ELR (cell line): ENCODE data around the gene ZNF778.
A peak's percentile ranks its signal among the peaks of the same experiment; 100 is the strongest.
"Not testable (repeated sequence)": the region's sequence is repeated elsewhere in the genome, so short reads cannot be mapped to it uniquely, and the experiment has no call there.

Experiments
- DNase-seq: peaks from one replicate; pipeline ENCODE4 v3.0.0-alpha.2; 2015; ENCODE audit warnings: low read depth

Gene ZNF778

DNA sequence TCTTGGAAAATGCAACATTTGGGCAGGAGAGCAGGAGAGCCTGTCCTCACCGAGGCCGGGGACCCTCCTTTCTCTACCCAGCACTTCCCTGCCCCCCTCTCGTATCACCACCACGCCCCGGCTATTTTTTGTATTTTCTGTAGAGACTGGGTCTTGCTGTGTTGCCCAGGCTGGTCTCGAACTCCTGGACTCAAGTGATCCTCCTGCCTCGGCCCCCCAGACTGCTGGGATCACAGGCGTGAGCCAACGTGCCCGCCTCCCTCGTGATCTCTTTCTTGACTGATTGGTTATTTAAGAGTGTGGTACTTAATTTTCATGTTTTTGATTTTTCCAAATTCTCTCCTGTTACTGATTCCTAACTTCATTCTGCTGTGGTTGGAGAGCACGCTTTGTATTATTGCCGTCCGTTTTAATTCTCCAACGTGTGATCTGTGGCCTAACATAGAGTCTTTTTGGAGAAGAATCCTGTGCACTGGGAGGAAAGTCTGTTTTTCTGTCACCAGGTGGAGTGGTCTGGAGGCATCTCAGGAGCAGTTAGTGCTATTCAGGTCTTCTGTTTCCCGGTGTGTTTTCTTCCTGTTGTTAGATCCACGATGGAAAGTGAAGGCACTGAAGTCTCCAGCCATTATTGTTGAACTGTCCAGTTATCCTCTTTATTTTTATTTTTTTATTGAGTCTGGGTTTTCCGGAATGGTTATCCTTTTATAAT is 40.4 kb downstream of the ZNF778 start:
- DNase-seq: peak; percentile 29

DNA sequence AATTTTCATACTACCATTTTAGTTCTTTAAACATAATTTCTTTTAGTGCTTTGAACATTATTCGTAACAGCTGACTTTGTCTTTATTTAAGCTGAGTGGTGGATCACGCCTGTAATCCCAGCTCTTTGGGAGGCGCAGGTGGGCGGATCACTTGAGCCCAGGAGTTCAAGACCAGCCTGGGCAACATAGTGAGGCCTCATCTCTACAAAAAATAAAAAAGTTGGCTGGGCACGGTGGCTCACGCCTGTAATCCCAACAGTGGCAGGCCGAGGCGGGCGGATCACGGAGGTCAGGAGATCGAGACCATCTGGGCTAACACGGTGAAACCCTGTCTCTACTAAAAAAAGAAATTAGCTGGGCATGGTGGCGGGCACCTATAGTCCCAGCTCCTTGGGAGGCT is 42.4 kb downstream of the ZNF778 start:
- not testable (repeated sequence) for DNase-seq

DNA sequence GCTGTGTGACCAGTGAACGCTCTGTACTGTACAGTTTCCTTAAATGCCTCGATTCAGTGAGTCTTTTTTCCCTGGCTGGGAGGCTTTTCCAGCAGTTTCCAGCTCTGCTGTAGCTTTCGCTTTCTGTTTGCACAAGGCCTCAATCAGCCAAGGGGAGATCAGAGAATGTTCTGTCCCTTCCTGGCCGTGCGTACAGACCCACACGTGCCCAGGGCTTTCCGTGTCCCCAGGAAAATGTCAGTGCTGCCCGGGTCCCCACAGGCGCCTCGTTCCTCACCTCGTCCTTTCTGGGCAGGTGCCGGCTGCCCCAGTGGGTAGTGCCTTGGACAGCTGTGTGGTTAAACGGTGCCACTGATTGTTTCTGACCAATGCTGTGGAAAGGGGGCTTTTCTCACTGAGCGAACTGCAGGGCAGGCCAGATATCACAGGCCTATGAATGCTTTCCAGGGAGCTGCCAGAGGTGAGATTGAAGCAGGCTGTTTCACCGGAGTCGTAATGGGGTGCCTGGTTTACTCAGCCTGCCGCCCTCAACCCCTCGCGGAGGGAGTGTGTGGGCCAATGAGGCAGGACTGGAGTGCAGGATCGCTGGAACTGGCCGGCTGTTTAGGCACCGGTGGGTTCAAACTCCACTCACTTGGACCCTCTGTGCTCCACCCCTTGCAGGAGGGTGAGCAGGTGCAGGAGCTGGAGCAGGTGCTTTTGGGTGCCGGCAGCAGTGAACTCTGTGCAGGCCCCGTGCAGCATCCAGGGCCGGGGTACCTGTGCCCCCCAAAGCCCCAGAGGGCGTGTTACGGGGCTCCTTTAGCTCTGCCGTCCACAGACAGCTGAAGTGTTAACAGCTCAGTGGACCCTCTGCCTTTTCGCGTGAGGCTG is 44.4 kb downstream of the ZNF778 start:
- peak; percentile 22 for DNase-seq

DNA sequence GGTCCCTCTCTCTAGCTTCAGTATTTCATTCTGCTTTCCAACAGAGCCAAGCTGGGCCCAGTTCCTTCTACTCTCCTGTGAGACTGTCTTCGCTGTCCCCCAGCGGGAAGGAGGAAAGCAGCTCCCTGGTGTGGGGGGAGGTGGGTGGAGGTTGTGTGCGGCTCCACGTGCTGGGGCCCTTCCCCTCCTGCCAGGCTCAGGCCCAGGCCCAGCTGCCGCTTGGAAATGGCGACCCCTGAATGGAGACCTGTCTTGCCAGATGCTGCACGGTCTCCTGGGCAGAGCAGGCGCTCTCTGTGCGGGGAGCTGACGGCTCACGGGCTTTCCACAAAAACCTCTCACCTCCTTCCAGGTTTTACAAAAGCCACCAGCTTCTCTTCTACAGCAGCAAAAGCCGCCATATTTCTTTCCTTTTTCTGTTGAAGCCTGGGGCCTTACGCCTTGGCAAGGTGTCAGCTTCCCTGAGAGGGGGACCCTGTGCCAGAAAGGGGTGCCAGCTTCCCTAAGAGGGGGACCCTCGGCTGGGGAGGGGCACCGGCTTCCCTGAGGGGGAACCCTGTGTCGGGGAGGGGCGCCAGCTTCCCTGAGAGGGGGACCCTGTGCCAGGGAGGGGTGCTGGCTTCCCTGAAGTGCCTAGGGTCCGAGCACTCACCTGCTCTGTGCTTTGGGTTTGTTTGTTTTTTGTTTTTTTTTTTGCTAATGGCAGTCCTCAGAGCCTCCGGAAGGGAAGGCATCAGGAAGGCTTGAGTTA is 47.5 kb downstream of the ZNF778 start:
- DNase-seq: no peak

DNA sequence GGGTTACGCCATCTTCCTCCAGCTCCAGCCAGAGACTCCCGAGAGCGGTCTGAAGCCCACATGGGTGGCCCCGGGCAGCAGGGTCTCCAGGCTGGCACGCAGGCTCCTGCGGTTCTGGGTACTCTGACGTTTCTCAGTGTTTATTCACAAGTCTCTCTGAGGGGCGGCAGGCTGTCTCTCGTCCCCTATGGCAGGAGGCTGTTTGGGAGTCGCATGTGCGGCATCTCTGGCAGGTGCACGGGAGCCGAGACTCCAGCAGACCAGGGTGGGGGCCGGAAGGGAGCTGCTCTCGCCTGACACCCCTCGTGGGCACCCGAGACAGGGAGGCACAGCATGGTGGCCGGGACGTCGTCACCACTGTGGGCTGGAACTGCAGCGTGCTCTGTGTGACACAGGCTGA is 48.1 kb downstream of the ZNF778 start:
- no peak for DNase-seq

DNA sequence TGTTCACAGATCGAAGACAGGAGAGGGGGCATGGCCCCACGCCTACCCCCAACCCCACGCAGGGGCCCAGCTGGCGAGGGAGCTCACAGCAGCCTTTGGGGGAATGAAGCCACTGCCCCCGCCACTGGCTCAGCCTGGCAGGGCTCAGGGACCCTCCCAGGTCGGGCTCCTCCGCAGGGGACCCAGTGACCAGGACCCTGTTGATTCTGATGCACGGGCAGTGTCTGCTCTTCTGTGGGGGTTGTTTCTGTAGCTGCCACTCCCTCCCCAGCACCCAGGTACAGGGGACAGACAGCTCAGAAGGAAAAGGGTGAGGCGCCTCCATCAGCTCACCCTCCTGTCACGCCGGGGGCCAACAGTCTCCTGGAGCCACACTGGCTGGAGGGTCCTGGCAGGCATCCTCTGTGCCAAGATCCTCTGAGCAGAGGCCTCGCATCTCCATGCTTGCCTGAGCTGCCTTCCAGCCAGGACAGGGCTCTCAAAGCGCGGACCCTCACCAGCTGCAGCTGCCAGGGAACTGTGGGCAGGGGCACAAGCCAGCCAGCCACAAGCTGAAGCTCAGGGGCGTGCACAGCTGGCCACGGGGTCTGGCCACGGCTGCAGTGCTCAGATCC is 49.1 kb downstream of the ZNF778 start:
- no peak for DNase-seq

DNA sequence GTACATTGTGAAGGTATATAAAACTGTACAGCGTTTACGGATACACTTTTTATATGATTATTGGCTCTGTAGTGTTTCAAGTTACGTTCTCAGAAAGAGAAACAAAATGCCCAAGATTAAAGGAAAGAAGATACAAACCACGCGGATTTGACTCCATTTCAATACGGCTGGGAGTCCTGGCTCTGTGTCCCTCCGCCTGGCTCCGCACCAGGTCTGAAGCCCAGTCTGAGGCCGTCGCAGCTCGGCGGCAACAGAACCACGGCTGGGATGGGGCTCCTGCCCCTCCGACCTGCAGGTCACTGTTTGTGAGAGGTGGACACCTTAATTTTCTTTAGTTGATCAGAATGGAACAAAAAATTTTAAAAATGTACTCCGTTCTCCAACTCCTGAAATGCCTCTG is 50.2 kb downstream of the ZNF778 start:
- not testable (repeated sequence) for DNase-seq

DNA sequence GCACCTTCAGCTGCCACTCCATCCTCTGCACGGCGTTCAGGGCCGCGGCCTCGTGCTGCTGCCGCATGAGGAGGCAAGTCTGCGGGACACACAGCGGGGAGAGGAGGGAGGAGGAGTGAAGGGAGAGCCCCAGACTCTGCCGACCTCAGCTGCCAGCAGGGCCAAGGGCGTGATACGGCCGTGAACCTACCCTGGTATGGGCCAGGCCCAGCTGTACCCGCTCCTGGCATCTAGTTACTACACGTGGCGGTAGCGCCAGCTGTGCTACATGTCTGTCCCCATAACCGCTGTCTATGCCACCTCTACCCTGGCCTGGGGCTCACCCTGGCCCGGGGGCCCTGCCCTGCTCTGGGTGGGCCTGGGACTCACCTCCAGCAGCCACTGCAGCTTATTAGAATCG is 51.1 kb downstream of the ZNF778 start:
- DNase-seq: no peak

DNA sequence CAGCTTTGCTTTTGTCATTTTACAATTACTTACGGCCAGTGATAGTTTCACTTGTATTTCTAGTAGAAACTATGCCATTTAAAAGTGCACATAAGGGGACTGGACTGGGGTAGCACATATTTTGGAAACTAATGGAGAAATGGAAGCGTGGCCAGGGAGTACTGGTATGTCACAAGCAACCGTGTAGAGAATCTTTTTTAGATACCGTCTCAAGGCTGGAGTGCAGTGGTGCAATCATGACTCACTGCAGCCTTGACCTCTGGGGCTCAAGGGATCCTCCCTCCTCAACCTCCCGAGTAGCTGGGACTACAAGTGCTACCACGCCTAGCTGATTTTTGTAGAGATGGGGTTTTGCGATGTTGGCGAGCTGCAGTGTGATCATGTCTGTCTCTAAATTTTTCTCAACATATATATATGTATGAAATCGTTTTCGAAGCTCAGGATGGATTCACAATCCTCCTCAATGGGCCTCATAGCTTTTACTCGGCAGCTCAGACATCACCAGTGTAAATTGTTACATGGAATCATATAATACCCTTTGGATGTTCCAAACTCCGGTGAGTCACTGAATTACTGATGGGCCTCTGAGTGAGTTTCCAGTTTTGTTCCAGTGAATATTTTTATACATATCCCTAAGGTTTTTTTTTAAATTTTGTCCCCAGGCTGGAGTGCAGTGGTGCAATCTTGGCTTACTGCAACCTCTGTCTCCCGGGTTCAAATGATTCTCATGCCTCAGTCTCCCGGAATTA is 51.7 kb downstream of the ZNF778 start:
- peak; percentile 66 for DNase-seq

DNA sequence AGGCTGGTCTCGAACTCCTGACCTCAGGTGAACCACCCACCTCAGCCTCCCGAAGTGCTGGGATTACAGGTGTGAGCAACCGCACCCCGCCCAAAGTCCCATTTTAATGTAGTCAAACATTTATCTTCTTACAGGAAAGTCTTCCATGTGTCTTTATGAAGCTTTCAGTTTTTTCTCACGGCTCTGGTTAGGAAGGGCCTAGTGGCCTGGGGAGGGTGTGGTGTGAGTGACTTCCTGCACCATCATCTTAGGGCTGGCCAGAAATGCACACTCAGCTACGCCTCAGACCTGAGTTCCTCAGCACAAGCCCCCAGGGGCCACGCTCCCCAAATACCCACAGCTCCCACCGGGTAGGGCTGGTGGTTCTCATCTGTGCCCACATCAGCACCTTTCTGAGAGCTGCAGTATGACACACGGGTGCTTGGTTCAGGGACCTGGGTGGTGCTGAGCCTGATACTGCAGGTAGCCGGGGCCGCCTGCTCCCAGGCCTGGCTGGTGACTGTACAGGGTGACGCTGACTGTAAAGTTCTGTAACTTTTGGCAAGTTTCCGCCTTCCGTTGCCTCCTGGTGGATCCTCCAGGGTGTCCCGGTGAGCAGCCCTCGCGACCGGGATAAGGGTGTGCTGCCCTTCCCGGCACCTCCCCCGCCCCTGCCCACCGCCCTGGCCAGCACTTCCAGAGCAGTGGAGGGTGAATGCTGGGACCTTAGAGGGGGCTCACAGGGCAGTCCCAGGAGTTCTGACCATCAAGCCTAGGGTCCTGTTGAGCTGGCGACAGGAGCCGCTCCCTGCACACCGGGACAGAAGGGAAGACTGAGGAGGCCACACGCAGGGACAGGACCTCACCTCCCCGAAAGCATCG is 52.5 kb downstream of the ZNF778 start:
- peak; percentile 30 for DNase-seq

DNA sequence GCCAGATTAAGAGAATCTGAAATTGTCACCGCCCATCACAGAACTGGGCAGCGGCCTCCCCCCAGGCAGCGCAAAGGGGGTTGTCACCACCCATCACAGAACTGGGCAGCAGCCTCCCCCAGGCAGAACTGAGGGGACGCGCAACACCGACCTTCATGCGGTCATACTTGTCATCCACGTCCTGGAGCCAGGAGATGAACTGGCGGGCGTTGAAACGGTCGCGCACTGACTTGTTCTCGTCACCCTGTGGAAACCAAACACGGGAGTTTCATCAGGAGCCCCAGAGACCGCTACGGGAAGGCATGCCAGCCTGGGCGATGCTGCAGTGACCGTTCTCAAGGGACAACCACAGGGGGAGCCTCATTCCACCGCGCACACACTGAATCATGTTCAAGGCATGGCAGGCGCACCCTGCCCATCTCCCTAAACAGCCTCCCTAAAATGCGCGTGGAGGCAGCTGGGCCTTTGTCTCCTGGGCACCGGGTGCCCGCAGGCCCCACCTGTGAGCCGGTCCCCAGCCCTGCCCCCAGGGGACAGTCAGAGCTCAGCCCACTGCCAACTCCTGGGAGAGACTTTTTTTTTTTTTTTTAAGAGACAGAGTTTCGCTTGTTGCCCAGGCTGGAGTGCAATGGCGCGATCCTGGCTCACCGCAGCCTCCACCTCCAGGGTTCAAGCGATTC is 53.3 kb downstream of the ZNF778 start:
- no peak for DNase-seq

DNA sequence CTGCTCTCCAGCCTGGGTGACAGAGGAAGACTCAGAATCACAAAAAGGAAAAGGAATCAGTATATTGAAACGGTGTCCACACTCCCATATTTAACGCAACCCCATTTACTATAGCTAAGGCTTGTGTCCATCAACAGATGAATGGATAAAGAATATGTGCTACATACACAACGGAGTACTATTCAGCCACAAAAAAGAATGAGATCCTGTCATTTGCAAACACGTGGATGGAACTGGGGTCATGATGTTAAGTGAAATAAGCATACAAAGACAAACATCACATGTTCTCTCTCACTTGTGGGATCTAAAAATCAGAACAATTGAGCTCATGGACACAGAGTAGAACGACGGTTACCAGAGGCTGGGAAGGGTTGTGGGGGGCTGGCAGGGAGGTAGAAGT is 55.1 kb downstream of the ZNF778 start:
- no peak for DNase-seq

DNA sequence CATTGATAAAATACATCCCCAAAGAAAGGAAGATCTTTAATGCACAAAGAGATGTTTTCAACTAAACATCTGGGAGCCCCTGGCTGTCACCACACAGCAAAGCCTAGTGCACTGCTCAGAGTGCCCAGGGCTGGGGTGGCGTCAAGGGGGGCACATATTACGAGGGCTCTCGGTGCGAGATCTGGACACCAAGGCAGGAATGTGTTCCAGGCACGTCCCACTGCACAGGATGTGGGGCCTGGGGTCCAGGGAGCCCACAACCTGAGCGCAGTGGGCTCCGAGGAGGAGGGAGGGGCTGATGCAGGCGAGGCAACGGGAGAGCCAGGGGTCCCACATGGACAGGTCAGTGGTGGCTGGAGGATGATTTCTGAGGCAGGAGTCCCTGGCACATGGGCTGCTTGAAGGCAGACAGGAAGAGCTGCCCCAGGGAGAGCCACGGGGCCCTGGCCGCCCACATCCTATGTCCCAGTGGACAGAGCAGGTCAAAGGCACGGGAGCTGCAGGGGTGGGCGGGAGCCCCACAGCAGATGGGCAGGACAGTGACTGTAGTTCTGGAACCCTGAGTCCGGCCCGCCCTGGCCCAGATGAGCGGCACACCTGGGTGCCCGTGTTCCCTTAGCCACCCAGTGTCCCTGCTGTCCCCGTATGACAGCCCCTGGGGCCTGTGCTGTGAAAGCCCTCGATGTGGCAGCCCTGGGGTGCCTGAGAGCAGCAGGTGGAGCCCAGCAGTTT is 56.4 kb downstream of the ZNF778 start:
- no peak for DNase-seq

DNA sequence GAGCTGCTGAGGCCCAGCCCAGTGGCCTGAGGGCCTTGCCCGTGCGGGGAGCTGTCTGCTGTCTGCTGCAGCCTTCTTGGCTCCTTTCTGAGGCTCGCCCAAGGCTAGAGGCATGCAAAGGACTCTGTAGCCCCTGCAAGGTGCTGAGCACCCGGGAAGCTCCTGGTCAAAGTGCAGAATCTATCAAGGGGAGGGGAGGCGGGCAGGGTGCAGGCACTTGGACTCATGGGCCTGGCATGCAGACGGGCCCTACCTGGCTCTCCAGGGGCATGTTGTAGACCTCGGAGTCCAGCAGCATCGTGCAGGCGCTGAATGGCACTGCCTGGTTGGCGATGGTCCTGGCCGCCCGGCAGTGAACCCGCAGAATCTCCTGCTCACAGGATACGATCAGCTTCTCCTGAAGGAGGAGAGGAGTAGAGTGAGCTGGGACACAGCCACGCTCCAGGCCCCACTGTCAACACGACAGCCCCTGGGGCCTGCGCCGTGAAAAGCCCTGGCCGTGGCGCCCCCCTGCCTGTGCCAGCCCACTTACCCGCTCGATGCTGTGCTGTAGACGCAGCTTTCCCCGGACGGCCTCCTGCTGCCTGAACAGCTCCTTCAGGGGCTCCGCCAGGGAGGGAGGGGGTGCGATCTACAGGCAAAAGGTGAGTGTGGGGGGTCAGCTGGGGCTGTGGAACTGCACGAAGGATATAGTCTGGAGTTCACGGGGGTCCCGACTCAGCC is 57.2 kb downstream of the ZNF778 start:
- DNase-seq: no peak

DNA sequence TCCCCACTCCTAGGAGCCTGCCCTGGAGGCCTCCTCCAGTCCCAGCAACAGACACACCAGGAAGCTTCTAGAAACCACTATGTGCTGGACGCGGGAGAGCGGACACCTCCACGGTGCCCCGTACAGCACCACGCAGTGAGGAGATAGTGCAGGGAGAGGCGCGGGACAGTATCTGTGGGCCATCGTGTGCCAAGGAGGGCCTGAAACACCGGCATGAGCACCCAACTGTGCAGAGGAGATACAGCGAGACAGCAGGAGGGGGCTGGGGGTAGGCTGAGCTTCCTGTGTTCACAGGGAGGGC is 57.7 kb downstream of the ZNF778 start:
- DNase-seq: no peak

DNA sequence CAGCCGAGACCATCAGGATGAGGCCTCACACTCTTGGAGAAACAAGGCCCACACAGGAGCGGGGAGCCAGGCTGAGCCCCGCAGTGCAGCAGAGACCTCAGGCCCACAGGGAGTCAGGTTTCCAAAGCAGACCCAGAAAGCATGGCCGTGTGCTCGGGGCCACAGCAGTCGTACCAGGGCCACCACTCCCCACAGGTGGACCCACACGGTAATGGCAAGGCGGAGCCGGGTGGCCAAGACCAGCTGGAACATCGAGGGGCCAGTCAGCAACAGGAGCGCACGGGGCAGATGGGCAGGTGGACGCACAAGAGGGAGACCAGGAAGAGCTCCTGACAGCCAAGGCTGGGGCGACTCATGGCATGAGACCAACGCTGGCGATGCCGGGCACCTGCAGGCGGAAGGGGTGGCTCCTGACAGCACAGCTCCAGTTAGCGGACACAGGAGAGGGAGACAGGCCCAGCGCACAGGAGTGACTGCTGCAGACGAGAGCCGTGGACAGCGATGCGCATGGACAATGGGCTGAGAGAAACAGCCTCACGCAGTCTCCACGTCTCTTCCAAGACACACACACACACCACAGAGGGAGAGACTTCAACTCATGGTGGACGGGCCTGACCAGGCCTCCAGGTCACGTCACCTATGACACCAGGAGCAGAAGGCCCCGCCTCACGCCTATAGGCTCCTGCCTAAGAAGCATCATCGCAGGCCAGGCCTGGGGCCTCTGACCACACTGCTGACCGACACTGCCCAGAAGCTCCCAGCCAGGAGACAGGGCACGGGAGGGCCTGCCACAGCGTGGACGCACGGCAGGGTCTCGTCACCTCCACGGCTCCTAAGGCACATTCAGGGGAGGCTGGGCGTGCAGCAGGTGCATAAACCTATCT is 58.6 kb downstream of the ZNF778 start:
- DNase-seq: no peak

DNA sequence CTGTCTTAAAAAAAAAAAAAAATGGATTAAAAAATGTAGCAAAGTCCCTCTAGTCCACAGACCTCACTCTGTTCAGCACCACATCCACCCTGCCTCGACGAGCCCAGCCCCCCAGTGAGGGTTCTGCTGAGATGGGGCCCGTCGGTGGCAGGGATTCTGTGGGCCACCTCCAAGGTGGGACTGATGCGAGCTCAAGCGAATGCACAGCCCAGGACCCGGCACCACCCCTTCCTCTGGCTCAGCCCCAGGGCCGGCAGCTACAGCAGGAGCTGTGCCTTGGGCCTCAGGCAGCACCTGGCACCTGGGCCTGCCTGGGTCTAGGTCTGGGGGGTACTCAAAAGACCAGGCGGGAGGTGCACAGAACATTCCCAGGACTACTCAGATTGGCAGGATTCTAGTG is 59.5 kb downstream of the ZNF778 start:
- DNase-seq: no peak
